Trophoblast cell (in vitro differentiated cells and primary cell): ENCODE measurements around the gene S100A16.
A peak's percentile ranks its signal among the peaks of the same experiment; 100 is the strongest.

Source experiments
- DNase-seq, 2 donors: peaks; one replicate each; pipeline ENCODE4 v3.0.0-alpha.2; 2016
- H2AFZ ChIP-seq: 2 replicates; pipeline ENCODE4 v1.6.1; 2013; ENCODE audit warnings: low read length, moderate library complexity, mild to moderate bottlenecking; ENCODE audit not compliant: insufficient read depth, poor library complexity
- H2AK5ac ChIP-seq: 2 replicates; pipeline ENCODE4 v1.6.1; 2013; ENCODE audit warnings: mild to moderate bottlenecking, low read length
- H2BK120ac ChIP-seq: 2 replicates; pipeline ENCODE4 v1.6.1; 2013; ENCODE audit warnings: low read length, mild to moderate bottlenecking, moderate library complexity; ENCODE audit not compliant: insufficient read depth, poor library complexity
- H2BK12ac ChIP-seq: 2 replicates; pipeline ENCODE4 v1.6.1; 2013; ENCODE audit warnings: mild to moderate bottlenecking, low read length, moderate library complexity
- H2BK5ac ChIP-seq: 2 replicates; pipeline ENCODE4 v1.6.1; 2013; ENCODE audit warnings: low read length, low read depth, moderate library complexity, mild to moderate bottlenecking; ENCODE audit not compliant: poor library complexity
- H3K14ac ChIP-seq: 2 replicates; pipeline ENCODE4 v1.6.1; 2013; ENCODE audit warnings: mild to moderate bottlenecking, low read length
- H3K18ac ChIP-seq: 2 replicates; pipeline ENCODE4 v1.6.1; 2013; ENCODE audit warnings: mild to moderate bottlenecking, low read length
- H3K23ac ChIP-seq: 2 replicates; pipeline ENCODE4 v1.6.1; 2013; ENCODE audit warnings: low read length
- H3K27ac ChIP-seq: 2 replicates; pipeline ENCODE4 v1.5.1; 2013; ENCODE audit warnings: low read depth, mild to moderate bottlenecking, inconsistent platforms, low read length, moderate library complexity
- H3K27me3 ChIP-seq: 2 replicates; pipeline ENCODE4 v1.6.1; 2013; ENCODE audit warnings: inconsistent platforms, mild to moderate bottlenecking, low read length, moderate library complexity; ENCODE audit not compliant: insufficient read depth
- H3K36me3 ChIP-seq, 2 experiments: 1 replicate in 1 of 2; 2 replicates in 1 of 2; pipeline ENCODE4 v1.6.1; 2013; ENCODE audit warnings: low read length in 2 of 2, mild to moderate bottlenecking in 2 of 2, moderate library complexity in 1 of 2; ENCODE audit not compliant: insufficient read depth in 2 of 2, control insufficient read depth in 1 of 2
- H3K4ac ChIP-seq: 2 replicates; pipeline ENCODE4 v1.6.1; 2013; ENCODE audit warnings: low read depth, mild to moderate bottlenecking, low read length, moderate library complexity
- H3K4me1 ChIP-seq, 2 experiments: 1 replicate in 1 of 2; 2 replicates in 1 of 2; pipeline ENCODE4 v1.6.1; 2013; ENCODE audit warnings: low read length in 2 of 2, mild to moderate bottlenecking in 2 of 2, moderate library complexity in 1 of 2; ENCODE audit not compliant: insufficient read depth in 2 of 2, control insufficient read depth in 1 of 2
- H3K4me2 ChIP-seq: 2 replicates; pipeline ENCODE4 v1.6.1; 2013; ENCODE audit warnings: inconsistent platforms, mild to moderate bottlenecking, low read length, moderate library complexity
- H3K4me3 ChIP-seq: 2 replicates; pipeline ENCODE4 v1.5.1; 2013; ENCODE audit warnings: mild to moderate bottlenecking, low read depth, low read length, inconsistent platforms
- H3K79me1 ChIP-seq: one replicate; pipeline ENCODE4 v1.6.1; 2013; ENCODE audit warnings: low read length
- H3K79me2 ChIP-seq: 2 replicates; pipeline ENCODE4 v1.6.1; 2013; ENCODE audit warnings: low read length, mild to moderate bottlenecking; ENCODE audit not compliant: control insufficient read depth, insufficient read depth, poor library complexity
- H3K9ac ChIP-seq: 2 replicates; pipeline ENCODE4 v1.6.1; 2013; ENCODE audit warnings: mild to moderate bottlenecking, low read length
- H3K9me3 ChIP-seq: 2 replicates; pipeline ENCODE4 v1.6.1; 2013; ENCODE audit warnings: low read depth, mild to moderate bottlenecking, control low read depth, inconsistent platforms, low read length; ENCODE audit not compliant: insufficient read depth
- H4K12ac ChIP-seq: 2 replicates; pipeline ENCODE4 v1.6.1; 2013; ENCODE audit warnings: low read depth, mild to moderate bottlenecking, low read length, moderate library complexity
- H4K8ac ChIP-seq: 2 replicates; pipeline ENCODE4 v1.6.1; 2013; ENCODE audit warnings: low read depth, mild to moderate bottlenecking, low read length, moderate library complexity
- H4K91ac ChIP-seq: one replicate; pipeline ENCODE4 v1.6.1; 2013; ENCODE audit warnings: low read depth, mild to moderate bottlenecking, low read length, moderate library complexity
- WGBS: extraction: QIAGEN DNeasy Blood & Tissue Kit; methylation state at CpG from one replicate; pipeline ENCODE4 v1.1.7; 2013; ENCODE audit warnings: missing lambda C conversion rate; ENCODE audit not compliant: insufficient read length, insufficient coverage; ENCODE audit errors: extremely low coverage; 5-methylcytosine and 5-hydroxymethylcytosine counted together

Gene S100A16

GRCh38 chr1:153608742-153609584 is 4.0 kb downstream of the S100A16 start:
- Histone ChIP-seq H3K4me3 (no peak overlapping the region), H4K91ac (peak overlapping the region; percentile 86), H3K9me3 (no peaks in the 10 kb centered on the region), H4K12ac (no peak overlapping the region), H2BK120ac (peak overlapping the region; percentile 92), H3K27me3 (no peaks in the 10 kb centered on the region), H3K79me1 (peaks cover 34% of the 10 kb centered on the region), H3K36me3 (no peaks in the 10 kb centered on the region), H3K4me2 (peak overlapping the region; percentile 49), H2AK5ac (peak overlapping the region; percentile 94), H2BK12ac (peak overlapping the region; percentile 93), H4K8ac (peak overlapping the region; percentile 23), H3K4ac (no peak overlapping the region), H3K14ac (peak overlapping the region; percentile 81), H3K27ac (peak overlapping the region; percentile 65), H3K9ac (no peak overlapping the region), H3K4me1 (peaks cover 49 to 52% of the 10 kb centered on the region in 2 experiments), H2AFZ (no peak overlapping the region), H2BK5ac (peak overlapping the region; percentile 56), H3K79me2 (peaks cover 3% of the 10 kb centered on the region), H3K23ac (no peak overlapping the region), H3K18ac (peak overlapping the region; percentile 48)
- no CpG with 5 or more reads among the region's 19 CpGs for WGBS
- peak; percentile 89 to 93 for DNase-seq

DNA sequence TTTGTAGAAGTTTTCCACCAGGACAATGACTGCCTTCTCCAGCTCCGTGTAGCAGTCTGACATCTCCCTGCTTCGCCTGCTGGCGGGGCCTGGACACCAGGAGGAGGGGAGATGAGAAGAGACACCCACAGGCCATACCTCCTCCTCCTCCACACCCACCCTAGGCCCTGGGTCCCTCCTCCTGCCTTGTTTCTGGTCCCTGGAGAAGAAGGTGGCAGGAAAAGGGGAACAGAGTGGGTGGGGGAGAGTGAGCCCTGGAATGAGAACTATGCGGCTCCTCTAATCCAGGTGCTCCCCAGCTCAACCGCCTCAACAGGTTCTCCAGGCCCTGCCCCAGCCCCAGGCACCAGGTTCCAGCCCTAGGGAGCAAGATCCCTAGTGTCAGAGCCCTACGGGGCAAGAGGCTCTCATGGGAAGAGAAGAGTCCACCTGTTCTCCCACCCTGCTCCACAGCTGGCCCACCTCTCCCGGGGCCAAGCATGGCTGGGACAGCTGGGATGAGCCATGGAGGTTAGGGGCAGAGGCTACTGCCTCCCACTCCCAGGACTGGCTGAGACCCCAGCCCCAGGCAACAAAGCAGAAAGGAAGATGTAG is 4.8 kb downstream of the S100A16 start:
- no peaks in the 10 kb centered on the region for H3K9me3 ChIP-seq
- H3K36me3 ChIP-seq: no peaks in the 10 kb centered on the region
- WGBS: no CpG with 5 or more reads among the region's 7 CpGs
- H2AK5ac ChIP-seq: peak overlapping the region; percentile 94
- peak overlapping the region; percentile 27 for H2AFZ ChIP-seq
- H3K79me1 ChIP-seq: peaks cover 34% of the 10 kb centered on the region
- H3K14ac ChIP-seq: peak overlapping the region; percentile 81
- no peak overlapping the region for H4K12ac ChIP-seq
- H2BK12ac ChIP-seq: peak overlapping the region; percentile 93
- peaks cover 3% of the 10 kb centered on the region for H3K79me2 ChIP-seq
- H3K23ac ChIP-seq: no peak overlapping the region
- no peaks in the 10 kb centered on the region for H3K27me3 ChIP-seq
- H3K4me2 ChIP-seq: peak overlapping the region; percentile 49
- peaks cover 47 to 49% of the 10 kb centered on the region in 2 experiments for H3K4me1 ChIP-seq
- DNase-seq: peak; percentile 27 to 55
- peak overlapping the region; percentile 65 for H3K27ac ChIP-seq
- peak overlapping the region; percentile 56 for H2BK5ac ChIP-seq
- peak overlapping the region; percentile 73 for H3K4ac ChIP-seq
- peak overlapping the region; percentile 18 for H4K8ac ChIP-seq
- H4K91ac ChIP-seq: peak overlapping the region; percentile 86
- no peak overlapping the region for H3K9ac ChIP-seq
- peak overlapping the region; percentile 92 for H2BK120ac ChIP-seq
- peak overlapping the region; percentile 48 for H3K18ac ChIP-seq
- H3K4me3 ChIP-seq: no peak overlapping the region

GRCh38 chr1:153607381-153607780 is 5.6 kb downstream of the S100A16 start:
- Histone ChIP-seq H3K27me3 (no peaks in the 10 kb centered on the region), H2BK120ac (peak overlapping the region; percentile 10), H4K91ac (peak overlapping the region; percentile 86), H4K12ac (no peak overlapping the region), H3K79me2 (peaks cover 3% of the 10 kb centered on the region), H3K79me1 (peaks cover 30% of the 10 kb centered on the region), H3K18ac (peak overlapping the region; percentile 2), H3K4ac (no peak overlapping the region), H2BK12ac (peak overlapping the region; percentile 93), H3K4me2 (no peak overlapping the region), H3K36me3 (no peaks in the 10 kb centered on the region), H3K14ac (no peak overlapping the region), H3K27ac (peak overlapping the region; percentile 65), H2AFZ (no peak overlapping the region), H3K9ac (no peak overlapping the region), H3K9me3 (no peaks in the 10 kb centered on the region), H3K4me3 (no peak overlapping the region), H3K23ac (no peak overlapping the region), H2BK5ac (peak overlapping the region; percentile 56), H4K8ac (no peak overlapping the region), H3K4me1 (peaks cover 42 to 47% of the 10 kb centered on the region in 2 experiments), H2AK5ac (peak overlapping the region; percentile 11)
- no peak for DNase-seq
- no CpG with 5 or more reads among the region's 8 CpGs for WGBS

DNA sequence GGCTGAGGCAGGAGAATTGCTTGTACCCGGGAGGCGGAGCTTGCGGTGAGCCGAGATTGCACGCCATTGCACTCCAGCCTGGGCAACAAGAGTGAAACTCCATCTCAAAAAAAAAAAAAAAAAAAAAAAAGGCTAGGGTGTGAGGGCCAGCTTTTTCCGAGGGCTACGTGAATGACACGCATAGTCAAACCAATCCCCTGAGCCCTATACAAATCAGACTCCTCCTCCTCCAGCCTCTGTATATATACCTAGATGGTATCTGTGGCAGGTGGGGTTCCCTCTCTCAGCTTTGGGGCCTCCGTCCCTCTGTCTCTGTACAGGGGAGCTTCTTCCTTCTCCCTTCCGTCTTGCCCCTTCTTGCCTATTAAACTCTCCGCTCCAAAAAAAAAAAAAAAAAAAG is 6.7 kb downstream of the S100A16 start:
- Histone ChIP-seq H2AFZ (no peak overlapping the region), H3K14ac (no peak overlapping the region), H2BK5ac (no peak overlapping the region), H3K18ac (no peak overlapping the region), H3K79me1 (peaks cover 27% of the 10 kb centered on the region), H3K79me2 (peaks cover 3% of the 10 kb centered on the region), H3K23ac (no peak overlapping the region), H3K4ac (no peak overlapping the region), H3K4me2 (no peak overlapping the region), H2AK5ac (no peak overlapping the region), H2BK12ac (no peak overlapping the region), H3K27ac (no peak overlapping the region), H3K4me3 (no peak overlapping the region), H3K27me3 (no peaks in the 10 kb centered on the region), H4K91ac (no peak overlapping the region), H3K4me1 (peaks cover 40 to 41% of the 10 kb centered on the region in 2 experiments), H3K9ac (no peak overlapping the region), H3K9me3 (no peaks in the 10 kb centered on the region), H4K8ac (no peak overlapping the region), H4K12ac (no peak overlapping the region), H2BK120ac (no peak overlapping the region), H3K36me3 (no peaks in the 10 kb centered on the region)
- no CpG with 5 or more reads among the region's 11 CpGs for WGBS
- DNase-seq: no peak
